ENCODE measurements around the gene CTH.

Gene CTH

GRCh38 chr1:70483342-70483741 is 72.3 kb downstream of the CTH start:
- DNase-seq (ENCODE audit: low read depth): no peak
- no peak overlapping the region for H3K4me3 ChIP-seq (ENCODE audit: low read depth, low read length)
- in situ Hi-C loops (cut with HindIII; ENCODE audit: low sequenced_read_pairs): no loop called here
- no peak for TF ChIP-seq CTCF (IDR thresholded peaks at IDR 0.05; ENCODE audit: low read depth, low read length, missing control alignments)

GRCh38 chr1:70485624-70486023 is 74.6 kb downstream of the CTH start:
- no peak for TF ChIP-seq CTCF (IDR thresholded peaks at IDR 0.05; ENCODE audit: low read depth, low read length, missing control alignments)
- no peak overlapping the region for H3K4me3 ChIP-seq (ENCODE audit: low read depth, low read length)
- no peak for DNase-seq (ENCODE audit: low read depth)
- in situ Hi-C loops (cut with HindIII; ENCODE audit: low sequenced_read_pairs): no loop called here

GRCh38 chr1:70486676-70487458 is 75.8 kb downstream of the CTH start:
- no peak overlapping the region for H3K4me3 ChIP-seq (ENCODE audit: low read depth, low read length)
- TF ChIP-seq CTCF (IDR thresholded peaks at IDR 0.05; ENCODE audit: low read depth, low read length, missing control alignments): no peak
- peak; percentile 92 for DNase-seq (ENCODE audit: low read depth)
- in situ Hi-C loops (cut with HindIII; ENCODE audit: low sequenced_read_pairs): no loop called here

GRCh38 chr1:70487459-70487815 is 76.4 kb downstream of the CTH start:
- H3K4me3 ChIP-seq (ENCODE audit: low read depth, low read length): no peak overlapping the region
- in situ Hi-C loops (cut with HindIII; ENCODE audit: low sequenced_read_pairs): no loop called here
- DNase-seq (ENCODE audit: low read depth): no peak
- no peak for TF ChIP-seq CTCF (IDR thresholded peaks at IDR 0.05; ENCODE audit: low read depth, low read length, missing control alignments)

- TF ChIP-seq CTCF (IDR thresholded peaks at IDR 0.05; ENCODE audit: low read depth, low read length, missing control alignments): peak; percentile 88
- H3K4me3 ChIP-seq (ENCODE audit: low read depth, low read length): no peak overlapping the region
- DNase-seq (ENCODE audit: low read depth): no peak
- in situ Hi-C loops (cut with HindIII; ENCODE audit: low sequenced_read_pairs): no loop called here
Observed at GRCh38 chr1:70487910-70488665, 77.0 kb downstream of the CTH start.
